BLaER1 treated with 17β-estradiol and CSF1 and Interleukin-3, amounts not matched to agents 10 nM and 100 nM (cell line): Measurements from ENCODE around the gene KLK10.

Experiments used
- H3K27ac ChIP-seq, 11 experiments: shearing (Covaris generic); formaldehyde crosslinking; 2 replicates each; pipeline ENCODE4 v1.8.1; 2022
- H3K27me3 ChIP-seq, 11 experiments: shearing (Covaris generic); formaldehyde crosslinking; 2 replicates each; pipeline ENCODE4 v1.8.1; 2022
- H3K36me3 ChIP-seq, 11 experiments: shearing (Covaris generic); formaldehyde crosslinking; 2 replicates each; pipeline ENCODE4 v1.8.1; 2022
- H3K4me1 ChIP-seq, 10 experiments: shearing (Covaris generic); formaldehyde crosslinking; 2 replicates each; pipeline ENCODE4 v1.8.1; 2022
- H3K4me2 ChIP-seq, 11 experiments: shearing (Covaris generic); formaldehyde crosslinking; 2 replicates each; pipeline ENCODE4 v1.8.1; 2022
- H3K4me3 ChIP-seq, 10 experiments: shearing (Covaris generic); formaldehyde crosslinking; 2 replicates each; pipeline ENCODE4 v1.8.1; 2022
- H3K9ac ChIP-seq, 11 experiments: shearing (Covaris generic); formaldehyde crosslinking; 2 replicates each; pipeline ENCODE4 v1.8.1; 2022
- H3K9me3 ChIP-seq, 11 experiments: shearing (Covaris generic); formaldehyde crosslinking; replicated peaks in 1 of 11; 2 replicates each; pipeline ENCODE4 v1.8.1; 2022
- H4K20me1 ChIP-seq, 11 experiments: shearing (Covaris generic); formaldehyde crosslinking; 2 replicates each; pipeline ENCODE4 v1.8.1; 2022
- Cebpa-rat ChIP-seq, 11 experiments: shearing (Covaris generic); IDR thresholded peaks; 2 replicates each; pipeline ENCODE4 v1.8.1; 2022

Gene KLK10

DNA sequence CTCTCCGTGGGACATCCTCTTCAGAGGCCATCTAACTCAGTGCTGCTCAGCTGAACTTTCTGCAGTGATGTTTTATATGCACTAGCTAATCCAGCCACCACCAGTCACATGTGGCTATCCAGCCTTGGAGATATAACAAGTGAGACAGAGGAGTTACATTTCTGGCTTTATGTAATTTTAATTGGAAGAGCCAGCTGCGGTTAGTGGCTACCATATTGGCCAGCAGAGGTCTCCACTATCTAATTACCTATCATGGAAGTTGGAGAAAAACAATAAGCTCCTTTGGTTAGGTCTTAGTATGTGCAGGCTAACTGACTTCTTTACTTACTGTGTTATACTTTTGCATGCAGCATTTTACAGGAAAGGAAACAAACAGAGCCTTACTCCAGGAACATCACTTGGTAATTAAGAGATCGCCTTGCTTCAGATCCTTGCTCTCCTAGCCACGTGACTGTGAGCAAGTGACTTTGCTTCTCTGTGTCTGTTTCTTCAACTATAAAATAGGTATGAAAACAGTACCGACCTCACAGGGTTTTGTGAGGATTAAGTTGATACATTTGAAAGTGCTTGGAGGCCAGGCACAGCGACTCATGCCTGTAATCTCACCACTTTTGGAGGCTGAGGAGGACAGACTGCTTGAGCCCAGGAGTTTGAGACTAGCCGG, 1.6 kb upstream of the KLK10 start:
- H3K4me2 ChIP-seq, result peak overlapping the region in 4 of 11 experiments; percentile 17 to 93 (median 90); a peak in 4 of 22 replicates

GRCh38 chr19:51018745-51019543, 565 bp downstream of the KLK10 start:
- no peak for TF ChIP-seq Cebpa-rat (IDR thresholded peaks at IDR 0.05)
- H3K9me3 ChIP-seq, result no peaks in the 10 kb centered on the region
- peaks cover 0 to 4% (median 0%) of the 10 kb centered on the region in 11 experiments; a peak in 2 of 22 replicates for H4K20me1 ChIP-seq
- peaks cover 32 to 50% (median 44%) of the 10 kb centered on the region in 11 experiments for H3K27me3 ChIP-seq
- no peaks in the 10 kb centered on the region for H3K36me3 ChIP-seq
- H3K4me1 ChIP-seq, result peaks cover 14 to 40% (median 30%) of the 10 kb centered on the region in 10 experiments
- no peak overlapping the region for H3K27ac ChIP-seq
- peak overlapping the region; percentile 38 to 95 (median 70) for H3K4me2 ChIP-seq
- peak overlapping the region in 9 of 10 experiments; percentile 9 to 62 (median 43); a peak in 12 of 20 replicates for H3K4me3 ChIP-seq
- H3K9ac ChIP-seq, result peak overlapping the region in 3 of 11 experiments; percentile 1 to 26 (median 17); a peak in 1 of 22 replicates

More for the DNA sequence above, 1.6 kb upstream of the KLK10 start:
- TF ChIP-seq Cebpa-rat (IDR thresholded peaks at IDR 0.05), result no peak
- H3K4me3 ChIP-seq, result no peak overlapping the region
- H3K9me3 ChIP-seq, result no peaks in the 10 kb centered on the region
- H3K36me3 ChIP-seq, result no peaks in the 10 kb centered on the region
- H4K20me1 ChIP-seq, result peaks cover 0 to 4% (median 0%) of the 10 kb centered on the region in 11 experiments; a peak in 2 of 22 replicates
- H3K27me3 ChIP-seq, result peaks cover 35 to 48% (median 44%) of the 10 kb centered on the region in 11 experiments
- H3K27ac ChIP-seq, result no peak overlapping the region
- H3K4me1 ChIP-seq, result peaks cover 13 to 34% (median 26%) of the 10 kb centered on the region in 10 experiments; a peak in 19 of 20 replicates
- no peak overlapping the region for H3K9ac ChIP-seq

DNA sequence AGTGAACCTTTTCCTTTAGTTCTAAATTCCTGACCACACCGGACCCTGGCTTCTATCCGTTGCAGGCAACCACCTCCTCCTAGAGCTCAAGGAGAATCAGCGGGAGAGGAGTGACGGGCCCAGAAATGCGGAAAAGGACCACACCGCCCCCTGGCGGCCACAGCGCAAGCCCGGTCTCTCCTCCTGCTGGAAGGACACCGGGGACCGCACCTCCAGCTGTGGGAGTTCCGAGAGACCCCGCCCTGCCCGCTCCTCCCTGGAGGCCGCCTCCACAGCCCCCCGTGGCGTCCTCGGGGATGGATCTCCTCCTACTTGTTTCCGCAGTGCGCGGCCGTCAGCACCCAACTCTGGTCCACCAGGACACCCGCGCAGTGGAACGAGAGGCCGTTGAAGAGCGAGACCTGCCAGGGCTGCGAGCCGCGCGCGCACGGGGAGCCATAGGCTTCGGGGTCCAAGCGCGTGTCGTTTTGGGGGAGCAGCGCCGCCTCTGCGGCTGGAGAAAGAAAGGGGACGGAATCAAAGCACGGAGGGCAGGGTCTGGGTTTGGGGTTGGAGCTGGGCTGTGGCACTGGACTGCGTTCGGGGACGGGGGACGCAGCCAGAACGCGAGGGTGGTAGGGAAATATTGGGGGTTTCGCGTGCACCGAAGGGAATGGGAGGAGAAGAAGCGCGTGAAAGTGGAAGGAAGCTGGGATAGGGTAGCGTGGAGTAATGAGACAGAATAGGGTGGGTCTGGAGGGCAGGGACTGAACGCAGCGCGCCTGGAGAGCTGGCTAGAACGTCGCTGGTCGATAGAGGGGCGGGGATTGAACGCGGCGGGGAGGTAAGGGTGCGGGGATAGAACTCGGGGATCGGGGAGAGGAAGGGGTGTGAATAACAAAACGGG, 2.5 kb downstream of the KLK10 start:
- peaks cover 21 to 58% (median 47%) of the 10 kb centered on the region in 10 experiments for H3K4me1 ChIP-seq
- TF ChIP-seq Cebpa-rat (IDR thresholded peaks at IDR 0.05), result no peak
- H3K4me2 ChIP-seq, result no peak overlapping the region
- no peak overlapping the region for H3K9ac ChIP-seq
- H4K20me1 ChIP-seq, result peaks cover 0 to 4% (median 0%) of the 10 kb centered on the region in 11 experiments; a peak in 2 of 22 replicates
- H3K27me3 ChIP-seq, result peaks cover 32 to 50% (median 44%) of the 10 kb centered on the region in 11 experiments
- H3K27ac ChIP-seq, result no peak overlapping the region
- no peaks in the 10 kb centered on the region for H3K9me3 ChIP-seq
- no peak overlapping the region for H3K4me3 ChIP-seq
- H3K36me3 ChIP-seq, result no peaks in the 10 kb centered on the region

DNA sequence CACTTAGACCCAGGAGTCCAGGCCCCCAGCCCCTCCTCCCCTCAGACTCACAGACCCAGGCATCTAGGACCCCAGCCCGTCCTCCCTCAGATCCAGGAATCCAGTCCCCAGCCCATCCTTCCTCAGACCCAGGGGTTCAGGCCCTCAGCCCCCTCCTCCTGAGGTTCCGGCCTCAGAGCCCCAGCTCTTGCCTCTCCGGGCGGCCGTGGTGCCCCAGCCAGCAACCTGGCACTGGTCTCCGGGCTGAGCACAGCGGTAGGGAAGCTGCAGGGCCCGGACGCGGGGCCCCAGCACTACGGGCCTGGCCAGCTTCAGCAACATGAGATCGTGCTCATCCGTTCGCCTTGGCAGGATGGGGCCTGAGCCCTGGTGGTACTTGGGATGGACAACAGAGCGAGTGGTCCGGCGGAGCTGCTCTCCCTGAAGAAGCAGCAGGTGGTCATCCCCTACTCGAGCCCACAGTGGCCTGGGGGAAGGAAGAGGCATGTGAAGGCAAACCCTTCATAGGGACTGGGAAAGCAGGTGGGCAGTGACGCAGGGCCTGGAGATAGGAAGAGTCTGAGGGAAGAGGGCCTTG, 3.7 kb downstream of the KLK10 start:
- peaks cover 32 to 49% (median 44%) of the 10 kb centered on the region in 11 experiments for H3K27me3 ChIP-seq
- no peak overlapping the region for H3K4me2 ChIP-seq
- peaks cover 0 to 4% (median 0%) of the 10 kb centered on the region in 11 experiments; a peak in 2 of 22 replicates for H4K20me1 ChIP-seq
- TF ChIP-seq Cebpa-rat (IDR thresholded peaks at IDR 0.05), result no peak
- no peak overlapping the region for H3K9ac ChIP-seq
- no peak overlapping the region for H3K4me3 ChIP-seq
- peaks cover 20 to 58% (median 47%) of the 10 kb centered on the region in 10 experiments for H3K4me1 ChIP-seq
- no peaks in the 10 kb centered on the region for H3K36me3 ChIP-seq
- H3K9me3 ChIP-seq, result no peaks in the 10 kb centered on the region
- no peak overlapping the region for H3K27ac ChIP-seq

DNA sequence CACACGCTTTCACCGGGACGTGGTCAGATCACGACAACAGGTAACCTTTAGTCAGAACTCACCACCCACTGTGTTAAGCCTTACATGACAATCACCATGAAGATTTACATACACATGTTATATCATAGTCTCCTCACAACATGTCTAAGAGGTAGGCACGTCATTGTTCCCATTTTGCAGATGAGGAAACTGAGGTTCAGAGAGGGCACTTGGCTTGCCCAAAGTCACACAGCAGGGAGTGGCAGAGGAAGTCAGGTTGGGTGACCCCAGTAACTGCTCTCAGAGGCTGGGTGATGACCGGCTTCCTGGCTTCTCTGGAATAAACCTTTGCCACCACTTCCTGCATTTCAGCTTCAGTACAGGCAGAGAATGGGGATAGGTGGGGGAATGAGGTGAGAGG, 5.3 kb downstream of the KLK10 start:
- TF ChIP-seq Cebpa-rat (IDR thresholded peaks at IDR 0.05), result no peak
- Histone ChIP-seq H3K4me3 (no peak overlapping the region), H3K9ac (no peak overlapping the region), H3K9me3 (no peaks in the 10 kb centered on the region), H3K27ac (no peak overlapping the region), H4K20me1 (peaks cover 0 to 2% (median 0%) of the 10 kb centered on the region in 11 experiments; a peak in 2 of 22 replicates), H3K27me3 (peaks cover 25 to 35% (median 30%) of the 10 kb centered on the region in 11 experiments), H3K36me3 (no peaks in the 10 kb centered on the region), H3K4me1 (peaks cover 6 to 44% (median 35%) of the 10 kb centered on the region in 10 experiments; a peak in 19 of 20 replicates), H3K4me2 (peak overlapping the region in 7 of 11 experiments; percentile 10 to 68 (median 48); a peak in 11 of 22 replicates)

DNA sequence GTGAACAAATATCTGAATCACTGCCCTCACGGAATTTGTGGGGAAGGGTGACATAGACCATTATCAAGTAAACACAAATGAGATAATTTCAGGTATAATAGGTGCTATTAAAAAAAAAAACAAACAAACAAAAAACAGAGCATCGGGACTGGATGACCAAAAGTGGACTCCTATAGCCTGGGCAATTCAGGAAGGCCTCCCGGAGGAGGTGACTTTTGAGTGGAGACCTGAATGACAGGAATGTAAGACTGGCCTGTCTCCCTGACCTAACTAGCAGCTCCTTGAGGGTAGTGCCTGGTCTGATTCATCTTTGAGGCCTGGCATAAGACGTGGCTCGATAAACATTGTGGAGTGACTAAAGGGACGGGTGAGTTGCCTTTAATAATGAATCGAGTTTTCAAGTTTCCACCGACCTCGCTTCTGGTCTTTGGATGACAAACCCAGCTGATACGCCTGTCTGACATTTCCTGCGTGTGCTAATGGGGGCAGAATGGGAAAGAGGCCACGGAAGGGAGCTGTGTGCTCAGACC, 6.8 kb downstream of the KLK10 start:
- Histone ChIP-seq H3K4me1 (peaks cover 0 to 29% (median 24%) of the 10 kb centered on the region in 10 experiments; a peak in 15 of 20 replicates), H3K4me3 (no peak overlapping the region), H3K4me2 (peak overlapping the region in 10 of 11 experiments; percentile 10 to 58 (median 50); a peak in 19 of 22 replicates), H3K27ac (peak overlapping the region in 7 of 11 experiments; percentile 3 to 26 (median 17); a peak in 6 of 22 replicates), H3K9me3 (no peaks in the 10 kb centered on the region), H3K36me3 (no peaks in the 10 kb centered on the region), H4K20me1 (0 out of 22 replicates have a peak, but pooled peaks cover 0 to 4% (median 0%) of the 10 kb centered on the region in 11 experiments), H3K9ac (no peak overlapping the region), H3K27me3 (peaks cover 10 to 20% (median 15%) of the 10 kb centered on the region in 11 experiments)
- no peak for TF ChIP-seq Cebpa-rat (IDR thresholded peaks at IDR 0.05)

- no peak overlapping the region for H3K9ac ChIP-seq
- no peaks in the 10 kb centered on the region for H3K36me3 ChIP-seq
- no peaks in the 10 kb centered on the region for H3K27me3 ChIP-seq
- no peak overlapping the region for H3K4me2 ChIP-seq
- no peak overlapping the region for H3K27ac ChIP-seq
- peaks cover 0 to 26% (median 24%) of the 10 kb centered on the region in 10 experiments; a peak in 15 of 20 replicates for H3K4me1 ChIP-seq
- no peak overlapping the region for H3K4me3 ChIP-seq
- H3K9me3 ChIP-seq, result no peaks in the 10 kb centered on the region
- 0 out of 22 replicates have a peak, but pooled peaks cover 0 to 4% (median 0%) of the 10 kb centered on the region in 11 experiments for H4K20me1 ChIP-seq
- TF ChIP-seq Cebpa-rat (IDR thresholded peaks at IDR 0.05), result no peak
Measured at GRCh38 chr19:51010066-51010795, 9.3 kb downstream of the KLK10 start.
